Nephron (organoid): ENCODE results near the gene TAMALIN.
A peak's percentile ranks its signal among the peaks of the same experiment; 100 is the strongest.

Source experiments
- H3K27ac Mint-ChIP-seq, 3 experiments: 2 replicates each; pipeline ENCODE4 v1.8.0; 2020; ENCODE audit warnings: mixed read lengths in 3 of 3, mild to moderate bottlenecking in 2 of 3, moderate library complexity in 1 of 3
- H3K27me3 Mint-ChIP-seq: 2 replicates; pipeline ENCODE4 v1.8.0; 2021; ENCODE audit warnings: low read depth, mild to moderate bottlenecking, moderate library complexity, mixed read lengths
- H3K36me3 Mint-ChIP-seq: 2 replicates; pipeline ENCODE4 v1.8.0; 2020; ENCODE audit warnings: low read depth, mixed read lengths
- H3K4me1 Mint-ChIP-seq: 2 replicates; pipeline ENCODE4 v1.8.0; 2020; ENCODE audit warnings: mixed read lengths
- H3K4me3 Mint-ChIP-seq, 3 experiments: 2 replicates each; pipeline ENCODE4 v1.8.0; 2020; ENCODE audit warnings: mild to moderate bottlenecking in 3 of 3, mixed read lengths in 3 of 3, moderate library complexity in 2 of 3
- H3K9me3 Mint-ChIP-seq: 2 replicates; pipeline ENCODE4 v1.8.0; 2020; ENCODE audit warnings: mixed read lengths
- TF ChIP-seq, protein P1 (sequence below), 3 experiments: fragments of 200-600 bp; sonication (generic); IDR thresholded peaks; one replicate each; pipeline ENCODE4 v1.5.0; 2021; ENCODE audit warnings: antibody characterized with exemption in 3 of 3; ENCODE audit not compliant: unreplicated experiment in 3 of 3

TAMALIN gene

DNA sequence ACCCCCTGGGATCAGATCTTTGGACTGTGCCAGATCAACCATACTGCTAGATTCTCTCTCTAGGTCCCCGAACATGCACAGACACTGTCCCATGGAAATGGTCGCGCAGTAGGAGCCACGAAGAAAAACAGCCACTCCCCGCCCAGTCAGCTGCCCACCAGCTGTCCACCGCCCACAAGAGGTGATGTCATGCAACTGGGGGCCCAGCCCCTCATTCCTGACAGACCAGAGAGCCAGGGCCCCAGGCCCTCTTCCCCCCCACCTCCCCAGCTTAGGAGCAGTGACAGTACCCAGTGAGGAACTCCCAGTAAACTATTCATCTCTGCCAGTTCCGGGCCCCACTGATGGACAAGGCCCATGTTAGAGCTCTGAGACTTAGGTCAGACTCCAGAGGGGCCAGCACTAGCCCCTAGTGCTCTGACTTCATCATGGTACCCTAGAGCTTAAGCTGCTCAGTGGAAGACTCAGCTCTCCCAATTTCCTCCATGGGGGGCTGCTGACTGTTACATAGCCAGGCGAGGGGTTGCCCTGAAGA is 3.7 kb upstream of the TAMALIN start:
- Mint-ChIP-seq H3K9me3 (no peaks in the 10 kb centered on the region), H3K27me3 (peaks cover 5% of the 10 kb centered on the region)

DNA sequence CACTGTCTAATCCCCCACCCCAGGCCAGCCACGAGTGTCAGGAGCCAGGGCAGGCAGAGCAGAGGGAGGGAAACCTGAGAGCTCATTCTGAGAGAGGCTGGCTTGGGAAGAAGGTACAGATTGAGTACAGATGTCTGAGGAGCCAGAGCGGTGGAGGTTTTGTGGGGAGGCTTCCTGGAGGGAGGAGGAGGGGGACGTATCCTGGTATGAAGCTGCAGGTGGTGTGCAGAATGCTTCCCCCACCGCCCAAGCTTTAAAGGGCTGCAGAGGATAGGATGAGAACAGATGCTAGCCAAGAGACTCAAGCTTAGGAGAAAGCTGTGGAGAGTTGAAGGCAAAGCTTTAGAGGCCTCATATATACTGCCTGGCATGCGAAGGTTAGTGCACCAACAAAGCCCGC is 3.2 kb upstream of the TAMALIN start:
- TF ChIP-seq, protein P1, sequence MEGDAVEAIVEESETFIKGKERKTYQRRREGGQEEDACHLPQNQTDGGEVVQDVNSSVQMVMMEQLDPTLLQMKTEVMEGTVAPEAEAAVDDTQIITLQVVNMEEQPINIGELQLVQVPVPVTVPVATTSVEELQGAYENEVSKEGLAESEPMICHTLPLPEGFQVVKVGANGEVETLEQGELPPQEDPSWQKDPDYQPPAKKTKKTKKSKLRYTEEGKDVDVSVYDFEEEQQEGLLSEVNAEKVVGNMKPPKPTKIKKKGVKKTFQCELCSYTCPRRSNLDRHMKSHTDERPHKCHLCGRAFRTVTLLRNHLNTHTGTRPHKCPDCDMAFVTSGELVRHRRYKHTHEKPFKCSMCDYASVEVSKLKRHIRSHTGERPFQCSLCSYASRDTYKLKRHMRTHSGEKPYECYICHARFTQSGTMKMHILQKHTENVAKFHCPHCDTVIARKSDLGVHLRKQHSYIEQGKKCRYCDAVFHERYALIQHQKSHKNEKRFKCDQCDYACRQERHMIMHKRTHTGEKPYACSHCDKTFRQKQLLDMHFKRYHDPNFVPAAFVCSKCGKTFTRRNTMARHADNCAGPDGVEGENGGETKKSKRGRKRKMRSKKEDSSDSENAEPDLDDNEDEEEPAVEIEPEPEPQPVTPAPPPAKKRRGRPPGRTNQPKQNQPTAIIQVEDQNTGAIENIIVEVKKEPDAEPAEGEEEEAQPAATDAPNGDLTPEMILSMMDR (IDR thresholded peaks at IDR 0.05; ENCODE audit: unreplicated experiment in 3 of 3) = no peak
- H3K27ac Mint-ChIP-seq = peak overlapping the region in 2 of 3 experiments; percentile 27 to 71
- no peaks in the 10 kb centered on the region for H3K9me3 Mint-ChIP-seq
- peaks cover 42% of the 10 kb centered on the region for H3K4me1 Mint-ChIP-seq
- peaks cover 5% of the 10 kb centered on the region for H3K27me3 Mint-ChIP-seq
- peak overlapping the region in 2 of 3 experiments; percentile 8 to 16 for H3K4me3 Mint-ChIP-seq
- peaks cover 19% of the 10 kb centered on the region for H3K36me3 Mint-ChIP-seq

More for the DNA sequence above, 3.7 kb upstream of the TAMALIN start:
- H3K4me1 Mint-ChIP-seq = peaks cover 37% of the 10 kb centered on the region
- H3K36me3 Mint-ChIP-seq = peaks cover 22% of the 10 kb centered on the region
- TF ChIP-seq, protein P1 (IDR thresholded peaks at IDR 0.05; ENCODE audit: unreplicated experiment in 3 of 3) = no peak
- H3K4me3 Mint-ChIP-seq = peak overlapping the region in 1 of 3 experiments; percentile 11
- peak overlapping the region in 2 of 3 experiments; percentile 27 to 71 for H3K27ac Mint-ChIP-seq

DNA sequence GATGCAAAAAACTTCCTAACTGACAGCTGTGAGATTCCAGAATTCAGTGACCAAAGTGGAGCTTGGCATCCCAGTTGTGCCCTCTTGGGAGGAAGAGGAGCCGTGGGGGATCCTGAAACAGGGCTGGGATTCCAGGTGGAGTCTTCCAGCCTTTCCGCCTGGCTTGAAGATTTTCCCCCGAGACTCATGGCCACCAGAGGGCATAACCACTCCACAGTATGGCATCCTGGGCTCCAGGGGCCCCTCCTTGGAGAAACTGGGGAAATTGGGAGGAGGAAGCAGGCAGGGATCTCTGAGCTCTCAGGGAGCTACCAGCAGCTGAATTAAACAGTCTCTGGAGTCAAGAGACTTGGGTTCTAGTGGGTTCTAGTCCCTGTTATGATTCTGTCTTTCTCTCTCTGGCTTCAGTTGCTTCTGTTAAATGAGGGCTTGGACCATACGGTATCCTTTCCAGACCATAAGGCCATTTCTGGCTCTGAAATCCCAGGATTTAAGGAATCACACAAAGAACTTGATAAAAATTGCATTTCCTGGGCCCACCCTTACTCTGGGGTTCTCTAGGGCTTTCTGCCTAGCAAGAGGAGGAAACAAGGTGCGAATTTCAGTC is 2.6 kb upstream of the TAMALIN start:
- Mint-ChIP-seq H3K27me3 (peaks cover 5% of the 10 kb centered on the region), H3K9me3 (no peaks in the 10 kb centered on the region), H3K36me3 (peaks cover 19% of the 10 kb centered on the region), H3K4me1 (peaks cover 47% of the 10 kb centered on the region), H3K27ac (peak overlapping the region in 1 of 3 experiments; percentile 71), H3K4me3 (peak overlapping the region in 2 of 3 experiments; percentile 11 to 16)
- TF ChIP-seq, protein P1 (IDR thresholded peaks at IDR 0.05; ENCODE audit: unreplicated experiment in 3 of 3) = peak; percentile 56 to 69 (median 67)

DNA sequence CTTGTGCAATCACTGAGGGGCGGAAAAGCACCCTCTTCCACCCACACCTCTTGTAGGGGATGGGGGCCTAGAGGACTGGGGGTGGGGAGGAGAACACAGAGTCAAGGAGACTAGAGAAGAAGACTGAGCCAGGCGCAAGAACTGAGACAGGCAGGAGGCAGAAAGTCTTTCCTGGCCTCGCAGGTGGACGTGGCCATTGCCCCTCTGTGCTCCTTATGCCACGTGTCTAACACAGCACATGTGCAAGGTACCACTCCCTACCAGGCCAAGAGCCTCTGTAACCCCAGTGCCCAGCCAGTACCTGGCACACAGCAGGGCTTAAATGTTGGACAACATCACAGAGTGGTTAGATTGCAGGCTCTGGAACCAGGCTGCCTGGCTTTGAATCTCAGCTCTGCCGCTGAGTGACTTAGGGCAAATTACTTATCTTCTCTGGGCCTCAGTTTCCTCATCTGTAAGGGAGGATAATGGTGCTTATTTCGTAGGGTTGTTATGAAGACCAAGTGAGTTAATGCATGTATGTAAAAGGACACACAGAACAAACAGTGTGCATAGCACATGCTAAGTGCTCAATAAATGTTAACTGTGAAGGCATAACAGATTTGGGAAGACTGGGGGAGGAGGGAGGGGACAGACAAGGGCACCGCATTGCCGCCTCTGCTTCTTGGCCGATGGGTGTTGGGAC is 1.4 kb upstream of the TAMALIN start:
- Mint-ChIP-seq H3K9me3 (no peaks in the 10 kb centered on the region), H3K27me3 (peaks cover 5% of the 10 kb centered on the region), H3K36me3 (peaks cover 7% of the 10 kb centered on the region), H3K4me3 (peak overlapping the region; percentile 82 to 95 (median 94)), H3K4me1 (peaks cover 58% of the 10 kb centered on the region), H3K27ac (peak overlapping the region; percentile 49 to 81 (median 54))
- TF ChIP-seq, protein P1 (IDR thresholded peaks at IDR 0.05; ENCODE audit: unreplicated experiment in 3 of 3) = no peak

DNA sequence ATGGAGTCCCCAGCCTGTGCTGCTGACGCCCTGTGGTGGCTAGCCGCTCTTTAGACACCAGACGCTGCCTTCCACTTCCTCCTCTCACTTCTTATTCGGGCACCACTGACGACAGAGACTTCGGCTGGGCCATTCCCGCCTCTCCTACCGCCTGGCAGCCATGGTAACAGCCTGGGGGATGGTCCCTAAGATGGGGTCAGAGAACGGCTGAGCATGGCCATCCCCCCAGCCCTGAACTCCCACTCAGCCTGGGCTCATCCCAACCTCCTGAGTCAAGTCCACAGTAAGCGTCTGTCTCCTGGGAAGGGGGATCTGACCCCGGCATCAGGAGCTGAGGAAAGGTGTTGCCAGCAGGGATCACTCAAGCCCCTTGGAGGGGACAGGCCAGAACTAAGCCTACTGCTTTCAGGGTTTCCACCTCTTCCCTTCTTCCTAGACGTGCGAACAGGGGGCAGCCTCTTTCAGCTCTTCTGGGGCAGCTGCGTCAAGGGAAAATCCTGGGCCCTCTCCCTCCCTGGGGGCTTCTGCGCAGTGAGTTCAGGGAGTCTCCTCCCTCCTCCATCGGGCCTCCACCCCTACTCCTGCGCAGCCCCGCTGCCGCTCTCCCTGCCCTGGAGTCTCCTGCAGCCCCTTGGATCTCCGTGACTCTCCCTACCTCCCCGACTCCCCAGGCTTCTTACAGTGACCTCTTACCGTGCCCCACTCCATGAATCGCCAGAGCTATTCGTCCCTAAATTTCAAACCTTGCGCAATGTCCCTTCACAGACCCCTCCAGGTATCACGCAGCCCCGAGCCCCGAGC is 643 bp upstream of the TAMALIN start:
- Mint-ChIP-seq H3K4me3 (peak overlapping the region; percentile 82 to 95 (median 94)), H3K9me3 (no peaks in the 10 kb centered on the region), H3K27ac (peak overlapping the region; percentile 68 to 91 (median 81)), H3K4me1 (peaks cover 65% of the 10 kb centered on the region), H3K27me3 (peaks cover 5% of the 10 kb centered on the region), H3K36me3 (peaks cover 5% of the 10 kb centered on the region)
- TF ChIP-seq, protein P1 (IDR thresholded peaks at IDR 0.05; ENCODE audit: unreplicated experiment in 3 of 3) = no peak
